Esophagus muscularis mucosa (tissue), 3 donors: ENCODE results near the gene TAGLN3.

Experiments used
- POLR2A ChIP-seq: fragments of 450-650 bp; IDR thresholded peaks from one replicate; pipeline ENCODE4 v1.6.1; 2017; ENCODE audit warnings: antibody characterized with exemption, moderate library complexity, mild to moderate bottlenecking, low read depth
- POLR2AphosphoS5 ChIP-seq, 2 donors: sonication (generic); formaldehyde crosslinking; IDR thresholded peaks; one replicate each; pipeline ENCODE4 v1.6.1; 2017; ENCODE audit warnings: antibody characterized with exemption in 2 of 2
- TF ChIP-seq, protein P1 (sequence below), 3 experiments: fragments of 200-600 bp in 2 of 3; fragments of 450-650 bp in 1 of 3; sonication (generic) in 2 of 3; IDR thresholded peaks; one replicate each; pipeline ENCODE4 v1.5.1; 2017 to 2019; ENCODE audit warnings: antibody characterized with exemption in 3 of 3, mild to moderate bottlenecking in 2 of 3, moderate library complexity in 1 of 3

DNA sequence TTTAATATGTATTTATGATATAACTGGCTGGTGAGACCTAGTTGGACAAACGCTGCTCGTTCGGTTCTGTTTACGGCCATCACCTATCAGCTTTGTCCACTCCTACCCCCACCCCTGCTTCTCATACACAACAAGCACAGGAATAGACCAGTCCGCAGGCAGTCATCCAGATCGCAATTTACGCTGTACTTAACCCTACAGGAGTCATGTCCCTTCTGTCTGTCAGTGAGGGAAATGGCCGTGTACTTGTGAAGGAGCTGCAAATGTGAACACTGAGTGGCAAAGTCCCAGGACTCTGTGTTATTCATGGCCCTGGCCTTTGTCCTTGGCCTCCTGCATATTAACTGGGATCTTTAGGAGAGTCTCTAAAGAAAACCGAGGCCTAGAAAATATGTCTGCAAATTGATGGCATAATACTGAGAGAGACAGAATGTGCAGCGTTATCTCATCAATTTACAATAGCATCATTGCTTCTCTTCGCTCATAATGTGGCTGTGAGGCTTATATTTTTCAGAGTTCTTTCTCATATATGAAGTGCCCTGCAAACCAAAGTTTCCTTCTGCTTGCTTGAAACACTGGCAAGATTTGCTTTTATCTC lies 27.1 kb upstream of the TAGLN3 start:
- TF ChIP-seq, protein P1, sequence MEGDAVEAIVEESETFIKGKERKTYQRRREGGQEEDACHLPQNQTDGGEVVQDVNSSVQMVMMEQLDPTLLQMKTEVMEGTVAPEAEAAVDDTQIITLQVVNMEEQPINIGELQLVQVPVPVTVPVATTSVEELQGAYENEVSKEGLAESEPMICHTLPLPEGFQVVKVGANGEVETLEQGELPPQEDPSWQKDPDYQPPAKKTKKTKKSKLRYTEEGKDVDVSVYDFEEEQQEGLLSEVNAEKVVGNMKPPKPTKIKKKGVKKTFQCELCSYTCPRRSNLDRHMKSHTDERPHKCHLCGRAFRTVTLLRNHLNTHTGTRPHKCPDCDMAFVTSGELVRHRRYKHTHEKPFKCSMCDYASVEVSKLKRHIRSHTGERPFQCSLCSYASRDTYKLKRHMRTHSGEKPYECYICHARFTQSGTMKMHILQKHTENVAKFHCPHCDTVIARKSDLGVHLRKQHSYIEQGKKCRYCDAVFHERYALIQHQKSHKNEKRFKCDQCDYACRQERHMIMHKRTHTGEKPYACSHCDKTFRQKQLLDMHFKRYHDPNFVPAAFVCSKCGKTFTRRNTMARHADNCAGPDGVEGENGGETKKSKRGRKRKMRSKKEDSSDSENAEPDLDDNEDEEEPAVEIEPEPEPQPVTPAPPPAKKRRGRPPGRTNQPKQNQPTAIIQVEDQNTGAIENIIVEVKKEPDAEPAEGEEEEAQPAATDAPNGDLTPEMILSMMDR (IDR thresholded peaks at IDR 0.05): no peak
- TF ChIP-seq POLR2A: no peak
- TF ChIP-seq POLR2AphosphoS5 (IDR thresholded peaks at IDR 0.05): no peak
